Measurements from ENCODE around the gene PHF20.

- TF ChIP-seq CTCF (conservative IDR thresholded peaks at IDR 0.05) (no peak), ZFX (IDR thresholded peaks at IDR 0.05) (no peak)
Observed at GRCh38 chr20:35876033-35876320, 104.2 kb downstream of the PHF20 start.

Data from C4-2B (cell line).